ENCODE results near the gene TRIM74. TPM values are rescaled to one million over a fixed set of nuclear protein-coding genes. Genes with fewer than 3 reads are reported as not detected.
"Not testable (repeated sequence)": the region's sequence is repeated elsewhere in the genome, so short reads cannot be mapped to it uniquely, and the experiment has no call there.

Gene TRIM74
- polyA plus RNA-seq, 12 donors, result 0.35 to 1.7 (median 0.82) TPM; not detected in 5

DNA sequence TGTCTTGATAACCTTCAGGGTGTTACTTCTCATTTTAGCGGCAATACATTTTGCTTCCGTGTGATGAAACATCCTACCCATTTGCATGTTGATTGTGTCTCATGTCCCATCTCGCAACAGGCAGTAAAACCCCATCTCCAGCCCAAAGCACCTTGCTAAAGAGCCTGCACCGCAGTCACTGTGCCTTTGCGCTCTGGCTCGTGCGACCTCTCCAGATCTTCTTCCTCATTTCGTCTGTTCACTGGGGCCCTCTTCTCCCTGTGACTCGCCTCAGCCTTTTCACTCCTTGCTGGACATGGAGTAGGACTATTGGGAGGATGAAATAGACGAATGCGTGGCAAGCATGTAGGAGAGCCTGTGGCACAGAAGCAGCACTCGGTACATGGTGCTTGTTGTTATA is 57.9 kb downstream of the TRIM74 start:
- DNase-seq, result not testable (repeated sequence)

Other genes with a start within 250 kb of the TRIM74 start
- gene TYW1B, start 141.3 kb downstream of the TRIM74 start, polyA plus RNA-seq (ENCODE audit: insufficient read length in 12 of 12), result 1 to 10 TPM in 11 of 12 donors, not detected in 1; 2.5 to 9.6 (median 5.6) TPM
- 10 to 100 TPM in 11 of 12 donors, not detected in 1; 23.0 to 49.9 (median 29.5) TPM for gene POM121, start 44.4 kb downstream of the TRIM74 start, polyA plus RNA-seq (ENCODE audit: insufficient read length in 12 of 12)
- gene SPDYE8, start 60.3 kb upstream of the TRIM74 start, polyA plus RNA-seq (ENCODE audit: insufficient read length in 12 of 12), result under 1 TPM in 10 of 12 donors, not detected in 2; 0.14 to 0.52 (median 0.24) TPM
- 1 to 10 TPM in 1 of 12 donors, under 1 TPM in 9, not detected in 2; 0.14 to 1.4 (median 0.32) TPM for gene SPDYE11, start 88.4 kb upstream of the TRIM74 start, polyA plus RNA-seq (ENCODE audit: insufficient read length in 12 of 12)
- 1 to 10 TPM in 1 of 12 donors, under 1 TPM in 9, not detected in 2; 0.14 to 1.2 (median 0.32) TPM for gene SPDYE9, start 116.6 kb upstream of the TRIM74 start, polyA plus RNA-seq (ENCODE audit: insufficient read length in 12 of 12)